Spleen (tissue), 11 donors: ENCODE data around the gene CTSD. TPM values are rescaled to one million over a fixed set of nuclear protein-coding genes. Genes with fewer than 3 reads are reported as not detected.

Experiments
- DNase-seq: peaks from one replicate; pipeline ENCODE4 v3.0.0-alpha.2; 2020
- H3K27ac ChIP-seq, 8 donors: fragments of 200-600 bp; sonication (generic) in 7 of 8; 1 replicate in 4 of 8; 2 replicates in 4 of 8; pipeline versions ENCODE4 v1.5.0 to v1.8.0; 2016 to 2021; ENCODE audit warnings: inconsistent platforms in 4 of 8, mild to moderate bottlenecking in 4 of 8, moderate library complexity in 1 of 8
- H3K27me3 ChIP-seq, 7 donors: fragments of 200-600 bp; sonication (generic) in 6 of 7; replicated peaks in 1 of 7; 1 replicate in 4 of 7; 2 replicates in 3 of 7; pipeline versions ENCODE4 v1.5.0 to v1.8.0; 2016 to 2021; ENCODE audit warnings: inconsistent platforms in 3 of 7, mild to moderate bottlenecking in 1 of 7
- H3K36me3 ChIP-seq, 6 donors: fragments of 200-600 bp; sonication (generic) in 5 of 6; 1 replicate in 4 of 6; 2 replicates in 2 of 6; pipeline versions ENCODE4 v1.5.0 to v1.8.0; 2016 to 2021; ENCODE audit warnings: inconsistent platforms in 2 of 6
- H3K4me1 ChIP-seq, 6 donors: fragments of 200-600 bp; sonication (generic) in 5 of 6; 1 replicate in 3 of 6; 2 replicates in 3 of 6; pipeline versions ENCODE4 v1.5.0 to v1.8.0; 2016 to 2021; ENCODE audit warnings: inconsistent platforms in 3 of 6
- H3K4me3 ChIP-seq, 8 donors: fragments of 200-600 bp; sonication (generic) in 7 of 8; 1 replicate in 4 of 8; 2 replicates in 4 of 8; pipeline versions ENCODE4 v1.5.0 to v1.8.0; 2016 to 2021; ENCODE audit warnings: inconsistent platforms in 4 of 8, mild to moderate bottlenecking in 4 of 8, moderate library complexity in 2 of 8
- H3K9me3 ChIP-seq, 8 donors: fragments of 200-600 bp; sonication (generic) in 7 of 8; 1 replicate in 4 of 8; 2 replicates in 4 of 8; pipeline versions ENCODE4 v1.5.0 to v1.8.0; 2016 to 2021; ENCODE audit warnings: inconsistent platforms in 4 of 8
- CTCF ChIP-seq, 11 experiments: fragments of 200-600 bp in 7 of 11; fragments of 450-650 bp in 4 of 11; sonication (generic) in 4 of 11; IDR thresholded peaks in 8 of 11; conservative IDR thresholded peaks in 3 of 11; 1 replicate in 7 of 11; 2 replicates in 4 of 11; pipeline versions ENCODE4 v1.4.0 to v1.8.0; 2016 to 2021; ENCODE audit warnings: antibody characterized with exemption in 11 of 11, inconsistent platforms in 4 of 11, mild to moderate bottlenecking in 1 of 11
- POLR2A ChIP-seq, 3 donors: fragments of 450-650 bp; IDR thresholded peaks; one replicate each; pipeline ENCODE4 v1.5.1; 2017; ENCODE audit warnings: antibody characterized with exemption in 3 of 3, mild to moderate bottlenecking in 1 of 3
- POLR2AphosphoS5 ChIP-seq, 3 donors: sonication (generic); formaldehyde crosslinking; IDR thresholded peaks; one replicate each; pipeline ENCODE4 v1.5.1; 2017; ENCODE audit warnings: antibody characterized with exemption in 3 of 3
- WGBS, 5 donors: extraction: QIAGEN DNeasy Blood & Tissue Kit in 3 of 5; methylation state at CpG; one replicate each; pipeline versions ENCODE4 v1.1.5 to v1.1.7; 2013 to 2018; 5-methylcytosine and 5-hydroxymethylcytosine counted together
- intact Hi-C: fragments of 100-400 bp; cut with DNase I; formaldehyde crosslinking; loops from one replicate; pipeline ENCODE4 v1.15.0; 2023; ENCODE audit warnings: low total_unique reads
- polyA plus RNA-seq, 3 donors: library from polyadenylated mRNA; stranded (reverse); fragments of 200-250 nt; gene quantifications; one replicate each; pipeline ENCODE4 v1.2.1, GENCODE V29; 2013
- total RNA-seq, 7 donors: library from RNA; depleted of rRNA in 3 of 7; stranded (reverse); fragments of >200 nt in 3 of 7; fragmentation: NEBNext Ultra II Directional in 4 of 7; extraction: Animal tissue kit (Norgen Biotek cat#: 25700) in 4 of 7; gene quantifications; one replicate each; pipeline versions ENCODE4 v1.1.0 to v1.2.1, GENCODE V29; 2016 to 2021
- donor health status: healthy with polysubstance abuse.
- donor health status: DM: no; HTN: no; CAD: no; lungs with moderate emphysema.
- donor health status: DM: no; HTN: no; CAD: no.
- donor health status: Bipolar disorder and iron deficiency.
- donor health status: healthy.
- donor health status: DM: no; HTN: no; CAD: no.
- donor health status: DM: yes; HTN: yes; CAD: no.

The CTSD gene
- total and polyA plus RNA-seq, 10 donors: 289 to 1,234 (median 736) TPM

GRCh38 chr11:1784761-1785650, 21.3 kb upstream of the CTSD start:
- DNase-seq: no peak
- H3K36me3 ChIP-seq: no peaks in the 10 kb centered on the region
- H3K4me3 ChIP-seq: no peak overlapping the region
- WGBS, 5 donors: 83 to 93% (median 90%) methylated on average over 23 of the region's 23 CpGs
- no peaks in the 10 kb centered on the region for H3K27me3 ChIP-seq
- H3K27ac ChIP-seq: no peak overlapping the region
- no peak for TF ChIP-seq POLR2AphosphoS5 (IDR thresholded peaks at IDR 0.05)
- TF ChIP-seq POLR2A (IDR thresholded peaks at IDR 0.05): no peak
- TF ChIP-seq CTCF (IDR thresholded peaks at IDR 0.05 in 8 of 11, conservative IDR thresholded peaks at IDR 0.05 in 3 of 11): no peak
- H3K9me3 ChIP-seq: no peaks in the 10 kb centered on the region
- H3K4me1 ChIP-seq: peaks cover 3 to 44% (median 28%) of the 10 kb centered on the region in 6 donors
- intact Hi-C loops: no loop called here

GRCh38 chr11:1783725-1784529, 20.2 kb upstream of the CTSD start:
- Histone ChIP-seq H3K27me3 (no peaks in the 10 kb centered on the region), H3K27ac (peak overlapping the region in 2 of 8 donors; percentile 76 to 90), H3K4me1 (peaks cover 3 to 55% (median 30%) of the 10 kb centered on the region in 6 donors), H3K9me3 (no peaks in the 10 kb centered on the region), H3K36me3 (no peaks in the 10 kb centered on the region), H3K4me3 (no peak overlapping the region)
- DNase-seq: no peak
- TF ChIP-seq POLR2A (IDR thresholded peaks at IDR 0.05) (no peak), POLR2AphosphoS5 (IDR thresholded peaks at IDR 0.05) (no peak), CTCF (IDR thresholded peaks at IDR 0.05 in 8 of 11, conservative IDR thresholded peaks at IDR 0.05 in 3 of 11) (no peak)
- 86 to 93% (median 88%) methylated on average over 23 to 24 of the region's 24 CpGs for WGBS, 5 donors
- intact Hi-C loops: no loop called here

GRCh38 chr11:1782831-1783724, 19.4 kb upstream of the CTSD start:
- peaks cover 3 to 64% (median 32%) of the 10 kb centered on the region in 6 donors for H3K4me1 ChIP-seq
- peak overlapping the region in 6 of 8 donors; percentile 67 to 90 (median 79) for H3K27ac ChIP-seq
- TF ChIP-seq CTCF (IDR thresholded peaks at IDR 0.05 in 8 of 11, conservative IDR thresholded peaks at IDR 0.05 in 3 of 11) (no peak), POLR2AphosphoS5 (IDR thresholded peaks at IDR 0.05) (no peak)
- DNase-seq: no peak
- no peak overlapping the region for H3K4me3 ChIP-seq
- H3K36me3 ChIP-seq: no peaks in the 10 kb centered on the region
- intact Hi-C loops: no loop called here
- H3K27me3 ChIP-seq: no peaks in the 10 kb centered on the region
- WGBS, 5 donors: 69 to 82% (median 72%) methylated on average over 17 to 20 of the region's 20 CpGs
- no peaks in the 10 kb centered on the region for H3K9me3 ChIP-seq
